Left forelimb (tissue), 1 donor: ENCODE data around the gene SLC4A2.
A peak's percentile ranks its signal among the peaks of the same experiment; 100 is the strongest.

Experiments
- DNase-seq: peaks from one replicate; pipeline ENCODE4 v3.0.0-alpha.2; 2018; ENCODE audit warnings: low spot score

Gene SLC4A2

GRCh38 chr7:151064454-151064853 is 5.1 kb downstream of the SLC4A2 start:
- no peak for DNase-seq

GRCh38 chr7:151064993-151065392 is 5.6 kb downstream of the SLC4A2 start:
- no peak for DNase-seq

DNA sequence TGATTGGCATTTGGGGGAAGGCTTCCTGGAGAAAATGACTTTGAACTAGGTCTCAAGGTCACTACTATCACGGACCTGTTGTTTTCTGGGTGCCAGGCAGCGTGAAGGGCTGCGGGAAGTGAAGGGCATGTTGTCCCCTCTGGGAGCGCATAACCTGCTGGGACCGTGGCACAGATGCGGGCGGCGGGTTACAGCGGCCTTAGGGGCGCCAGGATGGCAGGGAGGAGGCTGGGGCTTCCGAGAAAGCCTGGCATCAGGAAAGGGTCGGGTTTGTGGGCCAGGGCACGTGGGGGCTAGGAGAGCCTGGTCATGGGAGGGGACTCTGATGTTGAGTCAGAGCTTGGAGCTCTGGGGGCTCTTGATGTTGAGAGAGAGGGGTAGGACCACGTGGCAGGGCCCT is 6.1 kb downstream of the SLC4A2 start:
- DNase-seq = no peak

DNA sequence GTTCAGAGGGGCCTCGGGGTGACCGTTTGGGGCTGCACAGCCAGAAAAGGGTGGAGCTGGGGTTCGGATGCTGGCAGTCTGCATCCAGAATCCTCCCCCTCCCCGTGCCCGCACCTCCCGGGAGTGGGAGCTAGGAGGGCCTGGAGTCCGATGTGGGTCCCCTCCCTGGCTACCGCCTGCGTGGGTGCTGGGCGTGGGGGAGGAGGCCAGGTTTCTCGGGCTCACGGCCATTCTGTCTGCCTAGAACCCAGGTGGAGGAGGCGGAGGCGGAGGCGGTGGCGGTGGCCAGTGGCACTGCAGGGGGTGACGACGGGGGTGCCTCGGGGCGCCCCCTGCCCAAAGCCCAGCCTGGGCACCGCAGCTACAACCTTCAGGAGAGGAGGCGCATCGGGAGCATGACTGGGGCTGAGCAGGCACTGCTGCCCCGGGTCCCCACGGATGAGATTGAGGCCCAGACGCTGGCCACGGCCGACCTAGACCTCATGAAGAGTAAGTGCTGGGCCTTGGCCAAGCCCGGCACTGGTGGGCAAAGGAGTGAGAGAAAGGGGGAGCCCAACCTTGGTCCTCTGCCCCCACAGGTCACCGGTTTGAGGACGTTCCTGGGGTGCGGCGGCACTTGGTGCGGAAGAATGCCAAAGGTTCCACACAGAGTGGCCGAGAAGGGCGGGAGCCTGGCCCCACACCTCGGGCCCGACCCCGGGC is 7.0 kb downstream of the SLC4A2 start:
- DNase-seq = no peak

- DNase-seq = no peak
These were observed 8.8 kb downstream of the SLC4A2 start for GRCh38 chr7:151068069-151068773.

DNA sequence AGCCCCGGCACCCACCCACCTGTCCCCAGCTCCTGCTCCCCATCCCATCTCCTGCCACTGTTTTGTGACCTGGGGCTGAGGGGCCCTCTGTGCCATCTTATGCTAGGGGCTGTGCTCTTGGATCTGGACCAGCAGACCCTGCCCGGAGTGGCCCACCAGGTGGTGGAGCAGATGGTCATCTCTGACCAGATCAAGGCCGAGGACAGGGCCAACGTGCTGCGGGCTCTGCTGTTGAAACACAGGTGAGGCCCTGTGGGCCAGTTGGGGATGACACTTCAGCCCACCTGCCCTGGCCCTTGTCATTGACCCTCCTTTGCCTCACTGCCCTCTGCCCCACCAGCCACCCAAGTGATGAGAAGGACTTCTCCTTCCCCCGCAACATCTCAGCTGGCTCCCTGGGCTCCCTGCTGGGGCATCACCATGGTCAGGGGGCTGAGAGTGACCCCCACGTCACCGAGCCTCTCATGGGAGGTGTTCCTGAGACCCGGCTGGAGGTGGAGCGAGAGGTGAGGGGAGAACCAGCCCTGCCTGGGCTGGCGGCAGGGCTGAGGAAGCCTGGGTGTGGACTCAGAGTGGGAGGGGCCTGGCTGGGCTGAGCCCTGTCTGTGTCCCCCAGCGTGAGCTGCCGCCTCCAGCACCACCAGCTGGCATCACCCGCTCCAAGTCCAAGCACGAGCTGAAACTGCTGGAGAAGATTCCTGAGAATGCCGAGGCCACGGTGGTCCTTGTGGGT is 10.6 kb downstream of the SLC4A2 start:
- DNase-seq = no peak

- no peak for DNase-seq
These were observed 11.2 kb downstream of the SLC4A2 start for GRCh38 chr7:151070574-151070960.

- no peak for DNase-seq
These were observed 11.9 kb downstream of the SLC4A2 start for GRCh38 chr7:151071032-151071866.

GRCh38 chr7:151073990-151074389 is 14.6 kb downstream of the SLC4A2 start:
- DNase-seq = no peak

GRCh38 chr7:151074817-151075661 is 15.7 kb downstream of the SLC4A2 start:
- DNase-seq = no peak

DNA sequence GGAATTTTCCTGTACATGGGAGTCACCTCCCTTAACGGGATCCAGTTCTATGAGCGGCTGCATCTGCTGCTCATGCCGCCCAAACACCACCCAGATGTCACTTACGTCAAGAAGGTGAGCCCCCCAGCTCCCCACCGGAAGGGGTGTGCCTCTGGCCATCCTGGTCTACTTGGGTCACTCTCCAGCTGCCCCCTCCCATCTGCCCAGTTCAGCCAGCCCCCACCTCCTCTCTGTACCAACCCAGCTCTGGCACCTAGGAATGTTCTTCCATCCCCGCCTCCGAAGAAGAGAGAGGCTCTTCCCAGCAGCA is 16.2 kb downstream of the SLC4A2 start:
- DNase-seq = no peak

- DNase-seq = no peak
These were observed 16.6 kb downstream of the SLC4A2 start for GRCh38 chr7:151075978-151076426.

DNA sequence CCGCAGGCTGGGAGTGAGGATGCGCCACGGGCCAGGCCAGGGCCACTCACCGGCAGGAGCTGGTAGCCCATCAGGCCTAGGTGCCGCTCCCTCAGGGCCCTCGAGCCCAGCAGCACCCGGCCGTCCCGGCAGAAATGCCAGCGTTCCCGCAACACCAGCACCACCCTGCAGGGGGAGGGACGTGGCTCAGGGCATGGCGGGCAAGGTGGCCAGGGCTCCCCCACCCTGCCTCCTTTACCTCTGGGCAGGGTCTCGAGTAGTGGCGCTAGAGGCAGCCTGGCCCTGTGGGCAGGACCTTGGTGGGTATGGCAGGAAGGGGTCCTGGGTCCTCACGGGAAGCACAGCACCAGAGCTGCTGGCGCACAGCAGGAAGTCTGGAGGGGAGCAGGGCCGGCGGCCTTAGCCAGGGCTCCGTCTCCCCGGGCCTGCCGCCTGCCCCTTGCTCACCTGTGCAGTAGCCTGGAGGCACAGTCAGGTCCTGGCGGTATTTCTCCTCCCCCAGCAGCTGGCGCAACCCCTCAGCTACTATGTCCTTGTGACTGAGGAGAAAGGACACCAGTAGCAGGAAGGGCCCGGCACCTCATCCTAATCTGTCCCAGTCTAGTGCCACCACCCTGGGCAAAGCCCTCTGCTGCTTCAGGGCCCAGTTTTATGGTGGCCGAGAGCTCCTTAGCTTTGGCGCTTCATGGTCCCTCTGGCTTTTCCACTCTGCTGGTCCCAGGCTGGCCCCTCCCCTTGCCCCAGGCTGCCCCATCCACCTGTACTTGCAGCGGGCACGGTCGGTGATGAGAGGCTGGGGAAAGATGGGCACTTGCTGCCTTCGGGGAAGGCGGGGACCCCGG is 17.7 kb downstream of the SLC4A2 start:
- no peak for DNase-seq

DNA sequence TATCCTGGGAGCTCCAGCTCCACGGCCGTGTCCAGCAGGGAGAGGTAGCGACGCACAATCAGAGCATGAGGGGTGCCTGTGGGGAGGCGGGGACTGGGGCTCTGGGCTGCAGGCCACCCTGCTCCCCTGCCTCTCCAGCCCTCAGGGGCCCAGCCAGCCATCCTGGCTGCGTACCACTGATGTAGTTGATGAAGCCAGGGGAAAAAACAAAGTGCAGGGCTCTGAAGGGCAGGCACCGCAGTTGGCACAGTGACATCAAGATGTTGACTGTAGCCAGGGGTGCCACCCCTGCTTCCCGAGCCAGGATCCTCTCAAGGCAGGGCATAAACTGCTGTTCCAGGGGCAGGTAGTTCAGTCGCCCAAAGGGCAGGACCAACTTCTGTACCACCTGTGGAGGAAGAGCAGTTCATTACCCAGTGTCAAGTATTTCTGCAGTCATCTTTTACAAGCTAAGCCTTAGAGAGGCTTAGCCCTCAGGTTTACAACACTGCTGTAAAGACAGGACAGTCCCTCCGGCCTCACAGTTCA is 18.4 kb downstream of the SLC4A2 start:
- no peak for DNase-seq

DNA sequence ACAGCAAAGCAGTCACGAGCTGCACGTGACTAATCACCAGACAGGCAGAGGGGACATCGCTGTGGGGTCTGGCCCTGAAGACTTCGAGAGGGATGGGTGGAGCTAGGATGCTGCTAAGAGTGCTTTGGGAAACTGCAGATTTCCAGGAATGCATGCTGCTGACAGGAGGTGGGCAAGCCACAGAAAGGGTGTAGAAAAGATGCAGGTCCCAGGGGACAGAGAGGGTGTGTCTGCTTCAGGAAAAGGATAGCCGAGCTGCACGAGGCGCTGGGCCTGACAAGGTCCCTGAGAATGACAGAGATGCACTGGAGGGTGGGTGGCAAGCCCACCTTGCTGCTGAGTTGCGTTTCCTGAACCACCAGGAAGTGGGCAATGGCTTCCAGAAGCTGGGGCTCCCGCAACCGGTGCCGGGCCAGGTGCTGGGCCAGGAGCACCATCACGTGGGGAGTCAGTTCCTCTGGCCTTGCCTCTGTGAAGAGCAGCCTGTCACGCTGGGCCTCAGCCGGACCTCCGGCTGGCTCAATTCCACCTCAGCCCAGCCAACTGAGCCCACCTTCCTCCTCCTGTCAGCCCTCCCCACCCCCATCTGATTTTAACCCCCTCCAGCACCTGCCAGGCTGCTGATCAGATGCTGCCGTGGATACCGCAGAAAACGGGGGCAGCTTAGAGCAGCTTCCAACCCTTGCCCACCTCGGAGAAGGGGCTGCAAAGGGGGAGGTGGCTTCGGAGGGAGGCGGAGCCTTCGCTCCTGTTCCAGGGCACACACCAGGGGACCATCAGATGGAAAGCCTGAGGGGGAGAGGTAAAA is 19.0 kb downstream of the SLC4A2 start:
- no peak for DNase-seq

- DNase-seq = no peak
These were observed 20.0 kb downstream of the SLC4A2 start for GRCh38 chr7:151079199-151079910.

GRCh38 chr7:151080067-151080521 is 20.7 kb downstream of the SLC4A2 start:
- no peak for DNase-seq

GRCh38 chr7:151080522-151081169 is 21.3 kb downstream of the SLC4A2 start, which contains the start of gene FASTK:
Gene FASTK (minus strand): TSS chr7:151080809. CDS start chr7:151080766, 43 bp downstream.
- DNase-seq = peak; percentile 93
